Ovary (tissue), 9 donors: ENCODE measurements around the gene CRADD. TPM values are rescaled to one million over a fixed set of nuclear protein-coding genes. Genes with fewer than 3 reads are reported as not detected.

Source experiments
- DNase-seq, 5 donors: peaks; one replicate each; pipeline ENCODE4 v3.0.0-alpha.2; 2019 to 2020
- H3K27ac ChIP-seq, 2 donors: fragments of 200-600 bp; one replicate each; pipeline versions ENCODE4 v1.5.1 to v1.8.0; 2019 to 2022
- H3K27me3 ChIP-seq: fragments of 200-600 bp; one replicate; pipeline ENCODE4 v1.8.0; 2022
- H3K36me3 ChIP-seq: fragments of 200-600 bp; sonication (generic); one replicate; pipeline ENCODE4 v1.5.1; 2019
- H3K4me1 ChIP-seq: one replicate; pipeline ENCODE4 v1.8.1; 2013; ENCODE audit warnings: mild to moderate bottlenecking, moderate library complexity; ENCODE audit not compliant: insufficient read depth
- H3K4me3 ChIP-seq: fragments of 200-600 bp; sonication (generic); one replicate; pipeline ENCODE4 v1.5.1; 2017
- H3K9me3 ChIP-seq, 2 donors: fragments of 200-600 bp in 1 of 2; sonication (generic) in 1 of 2; one replicate each; pipeline versions ENCODE4 v1.5.1 to v1.8.1; 2013 to 2019; ENCODE audit warnings: mild to moderate bottlenecking in 1 of 2, moderate library complexity in 1 of 2
- EP300 ChIP-seq: sonication (generic); formaldehyde crosslinking; IDR thresholded peaks from one replicate; pipeline ENCODE4 v1.6.1; 2017; ENCODE audit warnings: antibody characterized with exemption
- POLR2A ChIP-seq: fragments of 450-650 bp; IDR thresholded peaks from one replicate; pipeline ENCODE4 v1.6.1; 2017; ENCODE audit warnings: antibody characterized with exemption, mild to moderate bottlenecking, moderate library complexity
- WGBS, 3 donors: extraction: QIAGEN DNeasy Blood & Tissue Kit in 1 of 3; methylation state at CpG; one replicate each; pipeline versions ENCODE4 v1.1.5 to v1.1.7; 2013 to 2017; 5-methylcytosine and 5-hydroxymethylcytosine counted together
- intact Hi-C, 4 donors: fragments of 100-400 bp; cut with DNase I; formaldehyde crosslinking; loops; one replicate each; pipeline versions ENCODE4 v1.11.0 to v1.15.1; 2022 to 2023
- polyA plus RNA-seq, 2 donors: library from polyadenylated mRNA; stranded (reverse); fragments of 200-250 nt in 1 of 2; fragments of 350-450 nt in 1 of 2; fragmentation: Illumina TruSeq in 1 of 2; extraction: RNeasy Lipid Tissue Mini Kit (QIAGEN cat#74804) in 1 of 2; gene quantifications; one replicate each; pipeline ENCODE4 v1.2.3, GENCODE V29; 2013 to 2014
- total RNA-seq, 7 donors: library from RNA; depleted of rRNA in 2 of 7; stranded (reverse); fragments of >200 nt in 2 of 7; fragmentation: NEBNext Ultra II Directional in 3 of 7; extraction: Animal tissue kit (Norgen Biotek cat#: 25700) in 3 of 7; gene quantifications; one replicate each; pipeline versions ENCODE4 v1.1.0 to v1.2.4, GENCODE V29; 2016 to 2023
- TF ChIP-seq, protein P1 (sequence below), 3 donors: fragments of 450-650 bp in 2 of 3; fragments of 200-600 bp in 1 of 3; IDR thresholded peaks; one replicate each; pipeline versions ENCODE4 v1.5.1 to v1.8.0; 2016 to 2022; ENCODE audit warnings: antibody characterized with exemption in 3 of 3, mild to moderate bottlenecking in 1 of 3
- donor health status: DM: no; HTN: no; CAD: no; lungs with moderate emphysema.
- donor health status: DM: no; HTN: no; CAD: no.
- donor health status: Bipolar disorder and iron deficiency.
- donor health status: DM: yes; HTN: yes; CAD: no.
- donor health status: DM: no; HTN: no; CAD: no.
- donor health status: DM: yes; HTN: yes; CAD: no.

CRADD gene
- total and polyA plus RNA-seq, 9 donors, result 11.4 to 67.8 (median 16.9) TPM

GRCh38 chr12:93689076-93689834 lies 12.1 kb downstream of the CRADD start:
- Histone ChIP-seq H3K27ac (no peak overlapping the region), H3K9me3 (no peaks in the 10 kb centered on the region), H3K36me3 (no peaks in the 10 kb centered on the region), H3K4me3 (no peak overlapping the region), H3K27me3 (no peaks in the 10 kb centered on the region), H3K4me1 (no peaks in the 10 kb centered on the region)
- DNase-seq, result no peak
- intact Hi-C loops, result loop anchor here in 3 of 4 donors (5.0 to 10.0 kb wide), 3 partner anchors 46 to 117 kb away; partner anchors contain the start of gene SOCS2 (in 1 of the 3)
- WGBS, 3 donors, result 87 to 92% (median 87%) methylated on average over 2 of the region's 2 CpGs
- TF ChIP-seq, protein P1, sequence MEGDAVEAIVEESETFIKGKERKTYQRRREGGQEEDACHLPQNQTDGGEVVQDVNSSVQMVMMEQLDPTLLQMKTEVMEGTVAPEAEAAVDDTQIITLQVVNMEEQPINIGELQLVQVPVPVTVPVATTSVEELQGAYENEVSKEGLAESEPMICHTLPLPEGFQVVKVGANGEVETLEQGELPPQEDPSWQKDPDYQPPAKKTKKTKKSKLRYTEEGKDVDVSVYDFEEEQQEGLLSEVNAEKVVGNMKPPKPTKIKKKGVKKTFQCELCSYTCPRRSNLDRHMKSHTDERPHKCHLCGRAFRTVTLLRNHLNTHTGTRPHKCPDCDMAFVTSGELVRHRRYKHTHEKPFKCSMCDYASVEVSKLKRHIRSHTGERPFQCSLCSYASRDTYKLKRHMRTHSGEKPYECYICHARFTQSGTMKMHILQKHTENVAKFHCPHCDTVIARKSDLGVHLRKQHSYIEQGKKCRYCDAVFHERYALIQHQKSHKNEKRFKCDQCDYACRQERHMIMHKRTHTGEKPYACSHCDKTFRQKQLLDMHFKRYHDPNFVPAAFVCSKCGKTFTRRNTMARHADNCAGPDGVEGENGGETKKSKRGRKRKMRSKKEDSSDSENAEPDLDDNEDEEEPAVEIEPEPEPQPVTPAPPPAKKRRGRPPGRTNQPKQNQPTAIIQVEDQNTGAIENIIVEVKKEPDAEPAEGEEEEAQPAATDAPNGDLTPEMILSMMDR (IDR thresholded peaks at IDR 0.05), result no peak
- TF ChIP-seq EP300 (no peak), POLR2A (no peak)

DNA sequence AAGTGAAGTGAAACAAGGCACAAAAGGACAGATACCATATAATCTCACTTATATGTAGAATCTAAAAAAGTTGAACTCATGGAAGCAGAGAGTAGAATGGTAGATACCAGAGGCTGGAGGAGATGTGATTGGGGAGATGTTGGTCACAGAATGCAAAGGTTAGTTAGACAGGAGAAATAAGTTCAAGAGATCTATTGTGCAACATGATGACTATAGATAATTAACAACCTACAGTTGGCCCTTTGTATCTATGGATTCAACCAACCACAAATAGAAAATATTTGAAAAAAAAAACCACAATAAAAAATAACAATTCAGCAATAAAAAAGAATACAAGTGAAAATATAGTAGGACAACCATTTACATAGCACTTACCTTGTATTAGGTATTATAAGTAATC lies 19.3 kb downstream of the CRADD start:
- TF ChIP-seq POLR2A (no peak), EP300 (no peak)
- TF ChIP-seq, protein P1 (IDR thresholded peaks at IDR 0.05), result no peak
- Histone ChIP-seq H3K27me3 (no peaks in the 10 kb centered on the region), H3K4me1 (peaks cover 2% of the 10 kb centered on the region), H3K9me3 (no peaks in the 10 kb centered on the region), H3K4me3 (no peak overlapping the region), H3K36me3 (no peaks in the 10 kb centered on the region), H3K27ac (no peak overlapping the region)
- intact Hi-C loops, result no loop called here
- no peak for DNase-seq

DNA sequence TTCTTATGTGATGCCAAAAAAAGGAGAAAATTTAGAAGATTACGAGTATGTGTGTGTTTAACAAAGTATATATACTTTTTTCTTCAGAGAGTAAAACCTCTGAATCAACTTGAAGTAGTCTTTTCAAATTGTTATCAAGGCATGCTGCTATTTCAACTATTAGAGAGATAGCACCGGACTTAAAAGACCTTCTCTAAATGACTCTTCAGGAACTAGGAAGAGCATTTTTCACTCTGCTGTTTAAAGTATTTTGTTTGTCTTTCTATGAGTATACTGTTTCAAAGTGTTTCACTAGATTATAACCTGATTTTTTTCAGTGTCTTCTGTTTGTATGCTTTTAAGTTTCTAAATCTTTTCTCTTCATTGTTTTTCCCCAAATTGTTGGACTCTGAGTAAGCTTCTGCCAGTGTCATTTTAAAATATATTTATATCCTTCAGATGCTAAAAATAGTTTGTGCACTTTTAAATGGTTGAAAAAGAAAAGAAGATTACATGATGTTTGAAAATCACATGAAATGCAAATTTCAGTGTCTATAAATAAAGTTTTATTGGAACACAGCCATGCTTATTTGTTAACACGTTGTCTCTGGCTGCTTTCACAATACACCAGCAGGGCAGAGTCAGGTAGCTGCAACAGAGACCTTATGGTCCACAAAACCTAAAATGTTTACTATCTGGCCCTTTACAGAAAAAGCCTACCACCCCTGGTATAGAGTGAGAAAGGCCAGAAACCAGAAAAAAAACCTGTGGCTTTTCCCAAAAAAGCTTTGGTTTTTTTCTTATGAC lies 21.3 kb downstream of the CRADD start:
- Histone ChIP-seq H3K27ac (no peak overlapping the region), H3K4me3 (no peak overlapping the region), H3K4me1 (peaks cover 2% of the 10 kb centered on the region), H3K27me3 (no peaks in the 10 kb centered on the region), H3K36me3 (no peaks in the 10 kb centered on the region), H3K9me3 (no peaks in the 10 kb centered on the region)
- TF ChIP-seq POLR2A, result no peak
- TF ChIP-seq EP300, result no peak
- TF ChIP-seq, protein P1 (IDR thresholded peaks at IDR 0.05), result no peak
- no peak for DNase-seq
- intact Hi-C loops, result no loop called here
- 17 to 21% (median 21%) methylated on average over 3 of the region's 3 CpGs for WGBS, 3 donors

DNA sequence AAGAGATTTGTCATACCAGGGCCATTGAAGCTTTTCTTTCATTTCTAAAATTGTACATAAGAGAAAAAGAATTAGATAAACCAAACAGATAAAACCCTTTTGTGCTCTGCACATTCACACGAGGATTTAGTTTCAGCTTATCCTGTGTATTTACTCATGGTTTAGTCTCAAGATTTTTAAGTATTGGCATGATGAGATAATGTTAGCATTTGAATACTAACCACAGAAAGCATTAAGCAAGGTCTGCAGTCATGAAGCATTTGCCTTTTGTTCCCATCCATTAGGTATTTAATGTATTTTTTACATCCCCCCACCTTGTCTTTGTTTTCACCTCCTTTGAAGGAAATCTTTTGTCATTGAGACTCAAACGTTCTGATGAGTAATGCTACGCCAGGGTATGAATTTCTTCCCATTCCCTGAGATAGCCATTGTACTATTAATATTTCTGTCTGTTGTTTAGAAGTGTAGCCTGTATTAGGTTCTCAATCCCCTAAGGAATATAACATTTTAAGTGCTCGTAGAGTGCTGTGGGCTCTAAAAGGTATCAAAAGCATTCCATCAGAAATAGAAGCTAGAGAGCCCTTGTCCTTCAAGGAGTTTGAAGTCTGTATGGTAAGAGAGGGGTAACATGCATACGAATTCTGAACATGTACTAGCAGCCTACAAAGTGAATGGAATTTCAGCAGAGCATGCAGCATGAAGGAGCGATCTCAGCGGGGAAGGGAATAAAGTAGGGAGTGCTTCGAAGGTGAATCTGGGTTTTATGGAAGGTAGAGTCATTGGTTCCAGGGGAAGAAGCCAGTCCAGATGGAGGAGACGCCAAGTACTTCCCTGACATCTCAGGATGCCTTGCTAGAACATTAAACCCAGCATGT lies 22.3 kb downstream of the CRADD start:
- Histone ChIP-seq H3K4me1 (peaks cover 2% of the 10 kb centered on the region), H3K27me3 (no peaks in the 10 kb centered on the region), H3K9me3 (no peaks in the 10 kb centered on the region), H3K4me3 (no peak overlapping the region), H3K36me3 (no peaks in the 10 kb centered on the region), H3K27ac (no peak overlapping the region)
- no peak for TF ChIP-seq EP300
- TF ChIP-seq POLR2A, result no peak
- TF ChIP-seq, protein P1 (IDR thresholded peaks at IDR 0.05), result no peak
- DNase-seq, result no peak
- intact Hi-C loops, result no loop called here
- 74 to 83% (median 82%) methylated on average over 9 of the region's 9 CpGs for WGBS, 3 donors
